GM20431 (cell line): ENCODE data around the gene HEPHL1.

Source experiments
- in situ Hi-C: fragments of 300-500 bp; cut with MseI, MboI; formaldehyde crosslinking; loops from one replicate; pipeline ENCODE4 v1.15.0; 2020; ENCODE audit warnings: low sequenced_read_pairs; ENCODE audit not compliant: unreplicated experiment

HEPHL1 gene

DNA sequence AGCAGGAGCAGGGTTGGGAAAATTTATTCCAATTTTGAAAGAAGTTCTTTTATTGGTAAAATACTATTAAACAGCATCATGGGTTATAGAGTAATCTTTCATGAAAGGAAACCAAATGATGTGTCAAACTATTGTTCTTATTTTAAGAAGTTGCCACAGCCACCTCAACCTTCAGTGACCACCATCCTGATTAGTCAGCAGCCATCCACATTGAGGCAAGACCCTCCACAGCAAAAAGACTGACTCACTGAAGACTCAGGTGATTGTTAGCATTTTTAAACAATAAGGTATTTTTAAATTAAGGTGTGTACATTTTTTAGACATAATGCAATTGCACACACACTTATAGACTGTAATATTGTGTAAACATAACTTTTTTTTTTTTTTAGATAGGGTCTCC lies 3.7 kb upstream of the HEPHL1 start:
- in situ Hi-C loops: no loop called here

DNA sequence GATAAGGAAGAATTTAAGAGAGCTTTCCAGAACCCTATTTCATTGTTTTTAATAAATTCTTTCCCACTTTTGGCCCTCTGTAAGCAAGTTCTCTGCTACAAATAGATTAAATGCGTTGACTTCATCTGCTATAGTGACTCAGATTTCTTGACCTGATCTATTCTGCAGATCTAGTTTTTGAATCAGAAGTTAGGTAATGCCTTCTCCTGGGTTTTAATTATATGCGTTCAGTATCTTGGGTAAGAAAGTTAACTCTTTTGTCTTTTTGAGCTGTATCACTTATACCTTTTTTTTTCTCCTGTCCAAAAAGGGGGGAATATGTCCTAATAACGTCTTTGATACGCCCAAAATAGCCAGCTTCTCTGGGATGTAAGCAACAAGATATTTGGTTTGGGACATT lies 2.4 kb upstream of the HEPHL1 start:
- in situ Hi-C loops: no loop called here

DNA sequence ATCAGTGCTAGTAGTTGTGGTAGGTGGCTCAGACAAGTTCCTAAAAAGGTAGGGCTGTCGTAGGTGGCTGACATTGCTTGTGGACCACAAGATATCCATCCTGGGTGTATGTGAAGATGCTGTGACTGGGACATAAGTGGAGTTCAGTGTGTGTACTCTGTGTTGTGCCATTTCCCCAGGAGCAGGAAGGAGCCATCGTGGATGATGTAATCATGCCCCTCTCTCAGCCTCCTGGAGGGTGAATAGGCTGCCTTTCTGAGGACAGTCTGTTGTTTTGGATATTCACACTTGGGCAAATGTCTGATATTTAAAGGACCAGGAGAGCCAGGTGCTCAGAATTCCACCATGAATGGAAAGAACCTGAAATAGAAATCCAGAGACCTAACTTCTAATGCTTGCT lies 2.7 kb downstream of the HEPHL1 start:
- in situ Hi-C loops: no loop called here

DNA sequence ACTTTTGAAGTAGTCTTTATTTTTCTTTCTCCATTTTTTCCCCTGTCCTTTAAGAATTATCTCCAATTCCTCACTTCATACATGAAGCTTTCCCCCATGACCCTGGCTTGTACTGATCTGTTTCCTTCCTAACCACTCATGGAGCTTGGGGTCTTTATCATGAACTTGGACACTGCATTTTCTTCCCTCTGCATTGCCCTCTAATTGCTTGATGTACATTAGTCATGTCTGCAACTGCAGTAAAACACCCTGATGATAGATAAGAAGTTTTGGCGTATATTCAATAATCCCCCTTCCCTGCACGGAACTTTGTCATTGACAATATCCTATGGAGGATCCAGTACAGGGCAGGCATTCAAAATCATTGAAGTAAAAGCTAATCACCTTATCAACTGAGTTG lies 3.4 kb downstream of the HEPHL1 start:
- in situ Hi-C loops: no loop called here

DNA sequence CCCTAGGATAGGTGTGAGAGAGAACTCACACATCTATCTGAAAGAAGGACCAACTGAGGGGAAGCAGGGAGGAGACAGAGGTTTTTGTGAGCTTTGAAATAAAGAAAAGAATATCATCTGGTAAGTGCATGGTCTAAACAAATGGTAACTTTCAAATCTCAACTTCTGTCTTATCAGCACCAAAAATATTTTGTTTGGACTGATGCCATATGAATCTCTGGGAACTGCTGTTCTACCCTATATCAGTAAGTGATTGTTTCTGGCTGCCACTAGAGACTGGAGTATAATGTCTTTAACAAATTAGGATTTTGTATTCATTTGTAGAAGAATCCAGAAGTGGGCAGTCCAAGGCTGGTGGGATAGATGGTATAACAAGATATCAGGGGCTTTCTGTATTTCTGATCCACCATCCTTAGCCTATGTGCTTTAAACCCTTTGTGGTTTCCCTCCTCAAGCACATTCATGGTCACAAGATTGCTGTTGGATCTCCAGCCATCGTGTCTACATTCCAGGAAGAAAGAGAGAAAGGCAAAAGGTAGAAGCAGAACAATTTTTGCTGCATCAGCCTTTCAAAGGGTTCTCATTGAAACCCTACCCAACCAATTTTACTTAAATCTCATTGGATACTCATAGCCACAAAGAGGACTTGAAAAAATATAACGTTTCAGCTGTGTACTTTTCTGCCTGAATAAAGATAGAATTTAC lies 4.7 kb downstream of the HEPHL1 start:
- in situ Hi-C loops: no loop called here

DNA sequence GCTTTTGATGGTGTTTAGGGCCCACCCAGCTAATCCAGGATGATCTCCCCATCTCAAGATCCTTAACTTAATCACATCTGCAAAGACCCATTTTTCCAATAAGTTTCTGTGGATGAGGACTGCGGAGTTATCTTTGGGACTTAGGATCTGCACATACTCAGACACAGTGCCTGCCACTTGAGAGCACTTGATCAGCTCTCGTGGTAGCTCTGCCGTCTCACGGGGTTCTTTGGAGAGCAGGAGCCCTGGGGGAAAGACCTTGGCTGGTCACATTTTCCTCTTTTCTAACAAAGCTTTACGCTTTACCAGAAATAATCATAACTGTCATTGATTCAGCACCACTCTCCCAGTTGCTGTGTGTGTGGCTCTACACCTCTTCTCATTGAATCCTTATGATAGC lies 6.1 kb downstream of the HEPHL1 start:
- in situ Hi-C loops: no loop called here

DNA sequence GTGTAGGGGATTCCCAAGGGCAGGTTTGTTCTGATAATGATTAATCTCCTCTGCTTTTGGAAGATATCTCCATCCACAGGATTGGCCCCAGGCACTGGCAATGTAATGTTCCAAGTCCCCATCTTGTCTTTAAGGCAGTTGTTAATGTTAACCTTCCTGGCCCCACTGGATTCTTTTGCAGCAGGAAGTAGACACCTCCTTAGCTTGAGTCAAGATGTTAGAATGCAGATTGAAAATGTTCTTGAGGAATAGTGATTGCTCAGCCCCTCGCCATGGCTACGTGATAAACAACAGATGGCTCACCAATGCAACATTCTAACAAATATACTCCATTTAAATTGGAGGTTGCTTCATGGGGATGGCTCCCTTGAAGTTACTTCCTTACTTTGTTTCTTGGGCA lies 7.3 kb downstream of the HEPHL1 start:
- in situ Hi-C loops: no loop called here

DNA sequence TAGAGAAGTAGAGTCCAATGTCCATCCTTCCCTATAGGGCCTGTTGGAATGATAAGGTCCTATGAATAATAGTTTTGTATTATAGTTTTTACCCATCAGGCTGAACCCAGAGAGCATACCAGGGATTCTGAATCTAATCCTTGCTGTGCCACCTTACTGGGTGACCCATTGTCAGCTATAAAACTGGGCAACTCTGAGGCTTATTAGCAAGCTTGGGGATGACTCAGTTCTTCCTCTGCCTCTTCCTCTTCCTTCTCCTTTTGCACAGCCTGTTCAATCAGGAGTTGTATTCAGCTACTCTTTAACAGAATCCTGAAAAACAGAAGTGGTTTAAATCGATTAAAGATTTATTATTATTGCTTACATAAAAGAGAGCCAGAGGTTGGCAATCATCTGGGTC lies 8.9 kb downstream of the HEPHL1 start:
- in situ Hi-C loops: no loop called here

DNA sequence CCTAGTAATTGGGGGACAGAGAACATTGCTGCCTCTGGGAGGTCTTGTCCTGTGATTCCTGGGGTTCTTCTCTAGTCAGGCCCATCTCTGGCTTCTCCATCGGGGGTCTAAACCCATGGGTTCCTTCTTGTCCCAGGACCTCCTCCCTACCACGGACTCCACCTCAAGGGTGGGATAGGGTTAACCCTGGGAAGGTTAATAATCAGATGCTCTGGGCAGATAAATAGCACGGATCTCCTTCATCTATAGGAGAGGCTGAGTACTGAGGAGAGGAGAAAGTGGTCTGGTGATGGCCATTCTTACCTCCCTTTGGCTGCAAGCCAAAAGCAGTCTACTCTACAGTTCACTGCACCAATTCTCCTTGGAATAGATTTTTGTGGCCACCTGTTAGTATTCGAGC lies 10.5 kb downstream of the HEPHL1 start:
- in situ Hi-C loops: no loop called here

DNA sequence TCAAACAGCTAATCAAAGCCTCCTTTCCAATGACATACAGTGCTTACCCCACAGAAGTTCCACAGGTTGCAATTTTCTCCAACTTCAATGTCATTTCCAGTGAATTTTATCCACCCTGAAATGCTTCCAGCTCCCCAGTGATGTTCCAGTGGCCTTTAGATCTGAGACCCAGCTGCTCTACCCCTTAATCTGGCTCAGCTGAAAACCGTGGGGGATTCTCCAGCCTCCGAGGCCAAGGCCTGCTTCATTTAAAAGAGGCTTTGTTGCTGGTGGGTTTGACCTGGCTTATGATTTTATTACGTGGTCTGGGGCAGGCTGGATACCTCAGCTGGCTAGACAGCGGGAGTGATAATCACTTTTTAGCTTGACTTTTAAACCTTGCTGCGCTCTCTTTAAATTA lies 10.9 kb downstream of the HEPHL1 start:
- in situ Hi-C loops: no loop called here

DNA sequence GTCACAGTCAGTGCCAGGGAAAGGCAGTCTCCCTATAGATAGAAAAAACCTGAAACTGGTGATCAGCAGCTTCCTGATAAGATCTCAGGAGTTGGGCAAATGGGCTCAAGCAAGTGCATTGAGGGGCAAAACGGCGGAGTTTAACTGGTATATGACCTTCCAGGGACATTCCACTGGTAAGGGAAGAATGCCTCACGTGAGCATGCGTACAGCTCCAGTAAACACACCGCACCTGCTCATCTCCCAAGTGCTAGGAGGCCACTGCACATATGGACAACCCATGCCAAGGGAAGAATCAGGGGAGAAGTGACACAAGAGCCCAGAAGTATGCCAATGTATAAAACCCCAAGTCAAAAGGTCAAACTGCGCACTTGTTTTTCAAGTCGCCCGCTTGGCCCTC lies 11.6 kb downstream of the HEPHL1 start:
- in situ Hi-C loops: no loop called here

DNA sequence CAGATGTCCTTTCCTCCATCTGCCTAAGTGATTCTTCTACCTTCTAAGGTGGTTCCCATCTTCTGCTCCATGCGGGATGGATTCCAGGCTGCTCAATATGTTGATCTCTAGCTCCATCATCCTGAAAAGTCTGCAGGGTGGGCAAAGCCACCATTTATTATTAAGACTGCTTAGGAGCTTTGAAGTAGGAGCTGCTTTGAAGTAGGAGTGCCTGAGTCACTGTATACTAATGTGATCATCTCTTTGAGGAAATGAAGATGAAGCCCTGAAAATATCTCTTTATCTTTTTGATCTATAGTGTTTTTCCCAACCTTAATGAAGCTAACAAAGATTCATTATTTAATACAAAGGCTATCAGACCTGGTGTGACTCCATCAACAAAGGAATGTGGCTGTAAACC lies 13.1 kb downstream of the HEPHL1 start:
- in situ Hi-C loops: no loop called here

DNA sequence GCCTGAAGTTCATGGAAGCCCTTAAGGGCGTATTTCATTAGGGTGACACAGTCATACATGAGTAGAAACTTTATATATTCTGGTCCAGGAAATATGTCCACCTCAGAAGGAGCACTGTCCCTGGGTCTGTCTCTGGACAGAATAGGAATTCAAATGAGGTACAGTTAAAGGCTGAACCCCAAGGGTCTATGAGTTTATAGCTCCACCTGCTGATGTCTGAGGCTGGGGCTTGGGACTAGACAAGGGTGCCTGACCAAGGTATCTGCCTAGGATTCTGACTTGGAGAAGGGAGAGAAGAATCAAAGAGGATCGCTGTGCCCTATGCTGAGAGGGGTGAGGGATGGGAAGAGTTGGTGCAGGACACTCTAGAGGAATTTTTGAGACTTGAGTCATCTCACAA lies 14.9 kb downstream of the HEPHL1 start:
- in situ Hi-C loops: no loop called here

DNA sequence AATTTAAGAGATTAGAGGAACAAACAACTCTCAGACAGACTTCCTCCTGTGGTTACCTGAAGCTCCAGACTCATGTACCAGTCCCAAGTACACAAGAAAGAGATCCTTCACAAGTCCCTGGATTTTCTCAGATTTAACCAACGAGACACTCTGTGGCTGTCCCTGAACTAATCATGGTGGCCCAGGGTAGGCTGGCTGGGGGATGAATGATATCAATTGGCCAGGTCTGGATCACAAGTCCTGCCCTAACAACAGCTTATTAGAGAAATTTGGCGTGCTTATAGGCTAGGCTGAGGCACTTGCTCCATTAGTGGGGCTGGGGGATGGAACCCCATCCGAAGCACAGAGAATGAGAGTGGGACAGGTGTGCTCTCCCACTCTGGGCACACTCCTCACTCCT lies 22.1 kb downstream of the HEPHL1 start:
- in situ Hi-C loops: no loop called here

DNA sequence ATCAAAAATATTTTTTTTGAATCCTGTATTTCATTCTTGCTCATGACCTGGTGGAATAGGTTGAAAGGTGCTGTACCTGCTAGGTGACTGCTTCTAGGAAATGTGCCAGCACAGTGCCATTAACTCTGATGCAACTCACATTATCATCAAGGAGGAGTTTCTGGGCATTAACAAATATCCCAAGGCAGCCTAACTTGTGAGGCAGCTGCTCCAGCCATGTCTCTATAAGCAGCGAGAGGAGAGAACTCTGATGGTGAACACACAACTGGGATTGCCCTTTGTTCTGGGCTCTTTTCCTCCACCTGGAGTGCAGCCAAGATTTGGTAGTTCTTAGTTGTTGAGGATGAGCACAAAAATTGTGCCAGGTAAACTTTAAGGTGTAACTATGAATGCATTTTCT lies 25.6 kb downstream of the HEPHL1 start:
- in situ Hi-C loops: no loop called here

DNA sequence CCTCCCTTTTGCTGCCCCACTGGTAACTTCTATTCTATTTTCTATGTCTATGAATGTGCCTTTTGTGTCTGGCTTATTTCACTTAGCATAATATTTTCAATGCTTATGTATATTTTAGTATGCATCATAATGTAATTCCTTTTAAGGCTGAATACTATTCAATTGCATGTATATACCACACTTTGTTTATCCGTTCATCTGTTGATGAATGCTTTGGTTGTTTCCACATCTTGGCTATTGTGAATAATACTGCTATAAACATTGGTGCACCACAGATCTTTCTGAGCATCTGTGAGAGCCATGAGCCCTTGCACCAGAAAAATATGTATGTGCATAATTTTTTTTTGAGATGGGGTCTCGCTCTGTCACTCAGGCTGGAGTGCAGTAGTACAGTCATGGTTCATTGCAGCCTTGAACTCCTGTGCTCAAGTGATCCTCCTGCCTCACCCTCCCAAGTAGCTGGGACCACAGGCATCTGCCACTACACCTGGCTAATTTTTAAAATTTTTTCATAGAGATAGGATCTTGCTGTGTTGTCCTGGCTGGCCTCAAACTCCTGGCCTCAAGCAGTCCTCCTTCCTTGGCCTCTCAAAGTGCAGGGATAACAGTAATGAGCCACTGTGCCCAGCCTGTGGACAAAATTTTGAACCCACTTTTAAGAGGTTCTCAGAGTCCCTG lies 27.0 kb downstream of the HEPHL1 start:
- in situ Hi-C loops: no loop called here

DNA sequence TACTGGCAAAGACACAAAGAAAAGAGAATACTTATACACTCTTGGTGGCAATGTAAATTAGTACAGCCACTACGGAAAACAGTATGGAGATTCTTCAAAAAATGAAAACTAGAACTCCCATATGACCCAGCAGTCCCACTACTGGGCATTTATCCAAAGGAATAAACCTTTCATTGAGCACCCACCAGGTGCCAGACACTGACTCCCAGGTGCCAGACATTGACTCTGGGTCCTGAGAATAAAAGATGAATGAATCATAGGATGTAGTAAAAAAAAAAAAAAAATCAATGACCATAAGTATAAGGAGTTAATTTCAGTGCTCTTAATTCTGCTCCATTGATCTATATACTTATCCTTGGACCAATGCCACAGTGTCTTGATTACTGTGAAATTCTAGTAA lies 28.2 kb downstream of the HEPHL1 start:
- in situ Hi-C loops: no loop called here

DNA sequence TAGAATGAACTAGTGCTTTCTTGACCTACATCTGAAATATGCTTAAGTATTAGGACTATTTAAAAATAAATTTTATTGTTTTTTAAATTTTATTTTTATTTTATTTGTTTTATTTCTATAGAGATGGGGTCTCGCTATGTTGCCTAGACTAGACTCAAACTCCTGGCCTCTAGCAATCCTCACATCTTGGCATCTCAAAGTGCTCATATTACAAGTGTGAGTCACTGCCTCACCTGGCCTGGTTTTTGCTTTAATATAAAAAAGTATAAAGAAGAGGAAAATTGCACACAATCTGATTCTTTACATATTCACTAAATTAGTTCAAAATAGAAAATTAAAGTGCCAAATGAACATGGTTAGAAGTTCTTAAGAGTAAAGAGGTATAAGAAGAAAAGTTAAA lies 37.5 kb downstream of the HEPHL1 start:
- in situ Hi-C loops: no loop called here

DNA sequence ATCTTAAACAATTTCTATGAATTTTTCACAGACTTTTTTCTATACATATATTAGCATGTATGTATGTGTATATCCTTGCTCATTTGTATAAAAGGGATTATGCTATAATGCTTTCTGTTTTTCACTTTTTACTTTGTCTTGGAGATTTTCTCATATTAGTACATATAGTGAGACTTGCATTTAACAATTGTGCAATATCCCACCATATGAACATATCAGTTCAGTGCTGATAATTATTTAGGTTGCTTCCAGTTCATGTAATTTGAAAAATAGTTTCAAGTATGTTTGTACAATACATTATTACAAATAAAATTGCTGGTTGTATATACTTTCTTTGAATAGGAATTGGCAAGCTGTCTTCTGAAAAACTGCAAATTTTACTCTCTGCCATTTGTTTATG lies 37.9 kb downstream of the HEPHL1 start:
- in situ Hi-C loops: no loop called here

DNA sequence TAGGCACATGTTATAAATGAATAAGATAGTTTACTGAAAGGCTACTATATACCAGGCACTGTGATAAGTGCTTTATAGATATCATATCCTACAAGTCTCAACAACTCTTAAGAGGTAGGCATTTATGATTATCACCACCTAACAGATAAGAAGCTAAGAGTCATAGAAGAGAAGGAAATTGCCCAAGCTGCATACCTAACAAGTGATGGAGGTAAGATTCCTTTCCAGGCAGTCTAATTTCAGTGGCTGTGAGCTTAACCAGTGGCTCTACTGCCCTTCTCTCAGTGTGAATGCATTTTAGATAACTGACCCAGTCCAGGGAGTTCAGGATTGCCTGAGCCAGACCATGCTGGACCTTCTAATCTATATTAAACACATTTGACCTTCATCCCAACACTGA lies 39.2 kb downstream of the HEPHL1 start:
- in situ Hi-C loops: no loop called here

DNA sequence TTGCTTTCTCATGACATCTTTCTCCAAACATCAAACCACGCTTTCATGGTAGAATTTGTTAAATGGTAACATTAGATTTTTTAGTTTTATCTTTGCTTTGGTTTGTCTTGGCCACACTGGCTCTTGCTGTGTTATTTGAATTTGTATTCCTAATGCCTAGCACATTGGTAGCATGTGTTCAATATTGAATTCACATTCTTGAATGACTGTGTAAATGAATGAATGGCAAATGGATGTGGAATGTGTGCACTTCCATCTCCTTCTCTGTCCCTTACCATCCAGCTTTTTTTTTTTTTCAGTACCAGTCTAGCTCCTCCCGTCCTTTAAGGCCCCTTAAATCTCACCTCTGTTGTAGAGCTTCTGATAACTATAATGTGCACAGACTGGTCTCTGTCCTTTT lies 41.2 kb downstream of the HEPHL1 start:
- in situ Hi-C loops: no loop called here

DNA sequence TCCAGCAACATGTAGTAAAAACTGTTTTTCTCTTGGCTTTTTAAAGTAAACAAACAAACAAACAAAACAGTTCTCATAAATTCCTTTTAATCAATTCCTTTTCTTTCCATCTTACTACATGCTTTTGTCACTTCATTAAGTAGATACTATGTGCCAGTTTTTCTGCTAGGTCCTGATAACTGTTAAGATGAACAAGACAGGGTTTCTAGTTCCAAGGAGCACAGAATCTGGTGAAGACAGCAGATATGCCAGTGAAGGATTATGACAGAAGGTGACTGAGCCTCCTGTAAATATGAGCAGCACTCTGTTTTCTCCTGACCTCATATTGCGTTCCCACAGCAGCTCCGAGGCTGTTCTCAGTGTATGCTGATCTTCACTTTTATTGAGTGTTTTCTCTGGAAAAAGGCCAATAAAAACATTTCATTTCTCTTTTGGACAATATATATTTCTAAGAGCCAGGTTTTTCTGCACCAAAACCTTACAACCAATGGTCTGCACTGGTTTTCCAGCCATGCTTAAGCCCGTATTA lies 45.8 kb downstream of the HEPHL1 start:
- in situ Hi-C loops: no loop called here
